Neutrophil (primary cell): Measurements from ENCODE around the gene CAMK1D.
"Not testable (repeated sequence)": the region's sequence is repeated elsewhere in the genome, so short reads cannot be mapped to it uniquely, and the experiment has no call there.

Source experiments
- H3K27ac ChIP-seq: fragments of 200-600 bp; sonication (generic); 2 replicates; pipeline ENCODE4 v1.5.1; 2016; ENCODE audit warnings: mild to moderate bottlenecking, moderate library complexity
- H3K27me3 ChIP-seq: fragments of 200-600 bp; sonication (generic); 2 replicates; pipeline ENCODE4 v1.6.0; 2016; ENCODE audit warnings: mild to moderate bottlenecking
- H3K36me3 ChIP-seq: fragments of 200-600 bp; sonication (generic); 2 replicates; pipeline ENCODE4 v1.5.1; 2017
- H3K4me1 ChIP-seq, 2 experiments: fragments of 200-600 bp in 1 of 2; sonication (generic) in 1 of 2; 1 replicate in 1 of 2; 2 replicates in 1 of 2; pipeline versions ENCODE4 v1.5.1 to v1.6.1; 2013 to 2016; ENCODE audit warnings: low read depth in 1 of 2, low read length in 1 of 2, mild to moderate bottlenecking in 1 of 2, moderate library complexity in 1 of 2; ENCODE audit not compliant: control insufficient read depth in 1 of 2, insufficient read depth in 1 of 2
- H3K4me3 ChIP-seq, 2 experiments: fragments of 200-600 bp in 1 of 2; sonication (generic) in 1 of 2; 1 replicate in 1 of 2; 2 replicates in 1 of 2; pipeline ENCODE4 v1.5.1; 2013 to 2016; ENCODE audit warnings: low read depth in 1 of 2, low read length in 1 of 2, mild to moderate bottlenecking in 1 of 2, moderate library complexity in 1 of 2
- H3K9me3 ChIP-seq: fragments of 200-600 bp; sonication (generic); 2 replicates; pipeline ENCODE4 v1.5.1; 2016
- TF ChIP-seq, protein P1 (sequence below): fragments of 200-600 bp; sonication (generic); IDR thresholded peaks from 2 replicates; pipeline ENCODE4 v1.5.1; 2016; ENCODE audit warnings: antibody characterized with exemption

CAMK1D gene

DNA sequence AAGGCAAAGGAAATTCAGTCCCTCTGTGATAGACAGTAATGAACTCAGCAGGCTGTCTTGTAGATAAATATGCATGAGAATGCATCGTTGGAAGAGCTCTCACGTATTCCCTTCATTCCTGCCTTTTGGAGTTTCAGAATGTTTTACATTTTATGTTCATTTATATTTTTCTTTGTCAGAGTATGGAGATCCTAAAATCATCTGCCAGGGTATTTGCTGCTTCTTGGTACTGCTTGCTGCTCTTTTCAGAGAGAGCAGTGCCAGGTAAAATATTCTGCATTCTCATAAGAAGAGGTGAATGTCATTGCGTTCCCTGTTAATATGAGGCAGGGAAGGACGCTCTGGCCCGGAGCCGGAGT is 362.0 kb downstream of the CAMK1D start:
- TF ChIP-seq, protein P1, sequence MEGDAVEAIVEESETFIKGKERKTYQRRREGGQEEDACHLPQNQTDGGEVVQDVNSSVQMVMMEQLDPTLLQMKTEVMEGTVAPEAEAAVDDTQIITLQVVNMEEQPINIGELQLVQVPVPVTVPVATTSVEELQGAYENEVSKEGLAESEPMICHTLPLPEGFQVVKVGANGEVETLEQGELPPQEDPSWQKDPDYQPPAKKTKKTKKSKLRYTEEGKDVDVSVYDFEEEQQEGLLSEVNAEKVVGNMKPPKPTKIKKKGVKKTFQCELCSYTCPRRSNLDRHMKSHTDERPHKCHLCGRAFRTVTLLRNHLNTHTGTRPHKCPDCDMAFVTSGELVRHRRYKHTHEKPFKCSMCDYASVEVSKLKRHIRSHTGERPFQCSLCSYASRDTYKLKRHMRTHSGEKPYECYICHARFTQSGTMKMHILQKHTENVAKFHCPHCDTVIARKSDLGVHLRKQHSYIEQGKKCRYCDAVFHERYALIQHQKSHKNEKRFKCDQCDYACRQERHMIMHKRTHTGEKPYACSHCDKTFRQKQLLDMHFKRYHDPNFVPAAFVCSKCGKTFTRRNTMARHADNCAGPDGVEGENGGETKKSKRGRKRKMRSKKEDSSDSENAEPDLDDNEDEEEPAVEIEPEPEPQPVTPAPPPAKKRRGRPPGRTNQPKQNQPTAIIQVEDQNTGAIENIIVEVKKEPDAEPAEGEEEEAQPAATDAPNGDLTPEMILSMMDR: no peak

GRCh38 chr10:12712293-12712983 is 363.1 kb downstream of the CAMK1D start:
- Histone ChIP-seq H3K27ac (no peak overlapping the region), H3K27me3 (no peaks in the 10 kb centered on the region), H3K4me3 (no peak overlapping the region), H3K36me3 (no peaks in the 10 kb centered on the region), H3K4me1 (no peaks in the 10 kb centered on the region), H3K9me3 (no peaks in the 10 kb centered on the region)
- TF ChIP-seq, protein P1: no peak

More for the DNA sequence above, 362.0 kb downstream of the CAMK1D start:
- Histone ChIP-seq H3K27me3 (no peaks in the 10 kb centered on the region), H3K27ac (no peak overlapping the region), H3K4me1 (no peaks in the 10 kb centered on the region), H3K36me3 (no peaks in the 10 kb centered on the region), H3K9me3 (no peaks in the 10 kb centered on the region), H3K4me3 (no peak overlapping the region)

GRCh38 chr10:12712984-12713316 is 363.6 kb downstream of the CAMK1D start:
- not testable (repeated sequence) for H3K36me3 ChIP-seq, H3K27me3 ChIP-seq, H3K9me3 ChIP-seq, H3K27ac ChIP-seq, H3K4me1 ChIP-seq, H3K4me3 ChIP-seq

DNA sequence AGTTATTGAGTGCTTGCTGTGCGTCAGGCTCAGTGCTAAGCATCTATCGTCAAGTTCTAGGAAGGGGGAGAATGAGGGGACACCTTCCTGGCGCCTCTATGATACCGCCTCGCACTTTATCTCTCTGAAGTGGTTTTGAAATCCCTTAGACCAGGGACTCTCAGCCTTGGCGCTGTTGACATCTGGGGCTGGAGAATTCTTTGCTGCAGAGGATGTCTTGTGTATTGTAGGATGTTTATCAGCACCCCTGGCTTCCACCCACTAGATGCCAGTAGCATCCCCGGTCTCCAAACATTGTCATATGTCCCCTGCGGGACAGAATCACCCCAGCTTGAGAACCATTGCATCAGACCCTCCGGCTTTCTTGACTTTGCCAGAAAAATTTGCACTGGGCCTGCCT is 366.7 kb downstream of the CAMK1D start:
- TF ChIP-seq, protein P1: no peak

GRCh38 chr10:12717981-12718707 is 368.8 kb downstream of the CAMK1D start:
- H3K27ac ChIP-seq: no peak overlapping the region

More for the DNA sequence above, 366.7 kb downstream of the CAMK1D start:
- Histone ChIP-seq H3K4me3 (no peak overlapping the region), H3K9me3 (no peaks in the 10 kb centered on the region), H3K27me3 (no peaks in the 10 kb centered on the region), H3K27ac (no peak overlapping the region), H3K36me3 (no peaks in the 10 kb centered on the region), H3K4me1 (no peaks in the 10 kb centered on the region)

GRCh38 chr10:12719365-12719764 is 370.0 kb downstream of the CAMK1D start:
- H3K36me3 ChIP-seq: no peaks in the 10 kb centered on the region
- no peaks in the 10 kb centered on the region for H3K27me3 ChIP-seq
- H3K4me1 ChIP-seq: no peaks in the 10 kb centered on the region
- H3K27ac ChIP-seq: no peak overlapping the region
- no peaks in the 10 kb centered on the region for H3K9me3 ChIP-seq
- TF ChIP-seq, protein P1: no peak
- H3K4me3 ChIP-seq: no peak overlapping the region

More at GRCh38 chr10:12717981-12718707, 368.8 kb downstream of the CAMK1D start:
- Histone ChIP-seq H3K4me3 (no peak overlapping the region), H3K4me1 (no peaks in the 10 kb centered on the region), H3K9me3 (no peaks in the 10 kb centered on the region), H3K36me3 (no peaks in the 10 kb centered on the region), H3K27me3 (no peaks in the 10 kb centered on the region)
- TF ChIP-seq, protein P1: no peak
